Transverse colon (tissue), 4 donors: Measurements from ENCODE around the gene PCDHB7. TPM values are rescaled to one million over a fixed set of nuclear protein-coding genes. Genes with fewer than 3 reads are reported as not detected.
"Not testable (repeated sequence)": the region's sequence is repeated elsewhere in the genome, so short reads cannot be mapped to it uniquely, and the experiment has no call there.

Experiments
- DNase-seq: peaks from one replicate; pipeline ENCODE4 v3.0.0-alpha.2; 2019
- H3K27ac ChIP-seq, 4 donors: fragments of 200-600 bp; sonication (generic); 2 replicates each; pipeline ENCODE4 v1.5.1; 2016 to 2018; ENCODE audit warnings: inconsistent platforms in 4 of 4
- H3K27me3 ChIP-seq: fragments of 200-600 bp; sonication (generic); 2 replicates; pipeline ENCODE4 v1.5.1; 2017; ENCODE audit warnings: inconsistent platforms
- H3K36me3 ChIP-seq, 4 donors: fragments of 200-600 bp; sonication (generic); 2 replicates each; pipeline ENCODE4 v1.5.1; 2017 to 2019; ENCODE audit warnings: inconsistent platforms in 4 of 4
- H3K4me1 ChIP-seq, 4 donors: fragments of 200-600 bp; sonication (generic); 2 replicates each; pipeline ENCODE4 v1.5.1; 2017 to 2020; ENCODE audit warnings: inconsistent platforms in 4 of 4
- H3K4me3 ChIP-seq, 4 donors: fragments of 200-600 bp; sonication (generic); 1 replicate in 1 of 4; 2 replicates in 3 of 4; pipeline versions ENCODE4 v1.5.1 to v1.6.1; 2017 to 2019; ENCODE audit warnings: inconsistent platforms in 4 of 4
- H3K9me3 ChIP-seq, 2 donors: fragments of 200-600 bp; sonication (generic); 2 replicates each; pipeline ENCODE4 v1.5.1; 2017 to 2019; ENCODE audit warnings: inconsistent platforms in 2 of 2
- EP300 ChIP-seq: sonication (generic); formaldehyde crosslinking; IDR thresholded peaks from one replicate; pipeline ENCODE4 v1.6.1; 2017; ENCODE audit warnings: antibody characterized with exemption, low read depth
- POLR2A ChIP-seq: fragments of 450-650 bp; IDR thresholded peaks from one replicate; pipeline ENCODE4 v1.6.1; 2016; ENCODE audit warnings: antibody characterized with exemption, mild to moderate bottlenecking, moderate library complexity
- POLR2AphosphoS5 ChIP-seq, 3 donors: sonication (generic); formaldehyde crosslinking; IDR thresholded peaks; one replicate each; pipeline ENCODE4 v1.6.1; 2016; ENCODE audit warnings: antibody characterized with exemption in 3 of 3
- WGBS, 2 donors: methylation state at CpG; one replicate each; pipeline ENCODE4 v1.1.5; 2018; ENCODE audit warnings: low coverage in 1 of 2; 5-methylcytosine and 5-hydroxymethylcytosine counted together
- in situ Hi-C, 4 donors: fragments of 200-750 bp; cut with MboI; loops; one replicate each; pipeline versions ENCODE4 v1.15.0 to v1.15.1; 2017; ENCODE audit warnings: low sequenced_read_pairs in 3 of 4, low pct_ligation_motif_present in 1 of 4, low pct_unique_long_range_greater_than_20kb in 1 of 4
- intact Hi-C: fragments of 100-400 bp; cut with DNase I; formaldehyde crosslinking; loops from one replicate; pipeline ENCODE4 v1.15.1; 2023; ENCODE audit warnings: low total_unique reads
- total RNA-seq, 4 donors: library from RNA; depleted of rRNA; stranded (reverse); fragments of >200 nt; gene quantifications; one replicate each; pipeline ENCODE4 v1.1.0, GENCODE V29; 2016
- TF ChIP-seq, protein P1 (sequence below), 5 experiments: fragments of 200-600 bp in 3 of 5; fragments of 450-650 bp in 2 of 5; sonication (generic) in 3 of 5; IDR thresholded peaks; 1 replicate in 2 of 5; 2 replicates in 3 of 5; pipeline ENCODE4 v1.5.1; 2016 to 2017; ENCODE audit warnings: antibody characterized with exemption in 5 of 5, inconsistent platforms in 3 of 5, mild to moderate bottlenecking in 2 of 5, moderate library complexity in 1 of 5

Gene PCDHB7
- total RNA-seq, 4 donors from 2014 or later = 0.37 to 1.6 (median 0.67) TPM

DNA sequence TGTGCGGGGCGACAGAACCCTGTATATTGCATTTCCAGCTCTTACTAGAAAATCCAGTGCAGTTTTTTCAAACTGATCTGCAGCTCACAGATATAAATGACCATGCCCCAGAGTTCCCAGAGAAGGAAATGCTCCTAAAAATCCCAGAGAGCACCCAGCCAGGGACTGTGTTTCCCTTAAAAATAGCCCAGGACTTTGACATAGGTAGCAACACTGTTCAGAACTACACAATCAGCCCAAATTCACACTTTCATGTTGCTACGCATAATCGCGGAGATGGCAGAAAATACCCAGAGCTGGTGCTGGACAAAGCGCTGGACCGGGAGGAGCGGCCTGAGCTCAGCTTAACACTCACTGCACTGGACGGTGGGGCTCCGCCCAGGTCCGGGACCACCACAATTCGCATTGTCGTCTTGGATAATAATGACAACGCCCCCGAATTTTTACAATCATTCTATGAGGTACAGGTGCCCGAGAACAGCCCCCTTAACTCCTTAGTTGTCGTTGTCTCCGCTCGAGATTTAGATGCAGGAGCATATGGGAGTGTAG, 36.7 kb upstream of the PCDHB7 start:
- Histone ChIP-seq H3K36me3 (no peaks in the 10 kb centered on the region), H3K27ac (no peak overlapping the region), H3K9me3 (peaks cover 22 to 50% of the 10 kb centered on the region in 2 donors), H3K4me1 (no peaks in the 10 kb centered on the region), H3K4me3 (peak overlapping the region in 1 of 4 donors; percentile 18), H3K27me3 (no peaks in the 10 kb centered on the region)
- 73 to 84% methylated on average over 10 to 19 of the region's 19 CpGs for WGBS, 2 donors
- intact Hi-C loops (no loop called here), in situ Hi-C loops (no loop called here)
- TF ChIP-seq EP300 (no peak), POLR2A (no peak), POLR2AphosphoS5 (IDR thresholded peaks at IDR 0.05) (no peak)
- TF ChIP-seq, protein P1, sequence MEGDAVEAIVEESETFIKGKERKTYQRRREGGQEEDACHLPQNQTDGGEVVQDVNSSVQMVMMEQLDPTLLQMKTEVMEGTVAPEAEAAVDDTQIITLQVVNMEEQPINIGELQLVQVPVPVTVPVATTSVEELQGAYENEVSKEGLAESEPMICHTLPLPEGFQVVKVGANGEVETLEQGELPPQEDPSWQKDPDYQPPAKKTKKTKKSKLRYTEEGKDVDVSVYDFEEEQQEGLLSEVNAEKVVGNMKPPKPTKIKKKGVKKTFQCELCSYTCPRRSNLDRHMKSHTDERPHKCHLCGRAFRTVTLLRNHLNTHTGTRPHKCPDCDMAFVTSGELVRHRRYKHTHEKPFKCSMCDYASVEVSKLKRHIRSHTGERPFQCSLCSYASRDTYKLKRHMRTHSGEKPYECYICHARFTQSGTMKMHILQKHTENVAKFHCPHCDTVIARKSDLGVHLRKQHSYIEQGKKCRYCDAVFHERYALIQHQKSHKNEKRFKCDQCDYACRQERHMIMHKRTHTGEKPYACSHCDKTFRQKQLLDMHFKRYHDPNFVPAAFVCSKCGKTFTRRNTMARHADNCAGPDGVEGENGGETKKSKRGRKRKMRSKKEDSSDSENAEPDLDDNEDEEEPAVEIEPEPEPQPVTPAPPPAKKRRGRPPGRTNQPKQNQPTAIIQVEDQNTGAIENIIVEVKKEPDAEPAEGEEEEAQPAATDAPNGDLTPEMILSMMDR (IDR thresholded peaks at IDR 0.05) = no peak
- no peak for DNase-seq

DNA sequence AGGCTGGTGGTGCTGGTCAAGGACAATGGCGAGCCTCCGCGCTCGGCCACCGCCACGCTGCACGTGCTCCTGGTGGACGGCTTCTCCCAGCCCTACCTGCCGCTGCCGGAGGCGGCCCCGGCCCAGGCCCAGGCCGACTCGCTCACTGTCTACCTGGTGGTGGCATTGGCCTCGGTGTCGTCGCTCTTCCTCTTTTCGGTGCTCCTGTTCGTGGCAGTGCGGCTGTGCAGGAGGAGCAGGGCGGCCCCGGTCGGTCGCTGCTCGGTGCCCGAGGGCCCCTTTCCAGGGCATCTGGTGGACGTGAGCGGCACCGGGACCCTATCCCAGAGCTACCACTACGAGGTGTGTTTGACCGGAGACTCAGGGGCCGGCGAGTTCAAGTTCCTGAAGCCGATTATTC, 35.1 kb upstream of the PCDHB7 start:
- peaks cover 22 to 51% of the 10 kb centered on the region in 2 donors for H3K9me3 ChIP-seq
- DNase-seq, H3K27ac ChIP-seq, in situ Hi-C loops, H3K36me3 ChIP-seq, H3K4me1 ChIP-seq, H3K4me3 ChIP-seq, H3K27me3 ChIP-seq, intact Hi-C loops: not testable (repeated sequence)
- 72% methylated on average over 32 of the region's 34 CpGs; no CpG with 5 or more reads in 1 of the 2 donors for WGBS, 2 donors

DNA sequence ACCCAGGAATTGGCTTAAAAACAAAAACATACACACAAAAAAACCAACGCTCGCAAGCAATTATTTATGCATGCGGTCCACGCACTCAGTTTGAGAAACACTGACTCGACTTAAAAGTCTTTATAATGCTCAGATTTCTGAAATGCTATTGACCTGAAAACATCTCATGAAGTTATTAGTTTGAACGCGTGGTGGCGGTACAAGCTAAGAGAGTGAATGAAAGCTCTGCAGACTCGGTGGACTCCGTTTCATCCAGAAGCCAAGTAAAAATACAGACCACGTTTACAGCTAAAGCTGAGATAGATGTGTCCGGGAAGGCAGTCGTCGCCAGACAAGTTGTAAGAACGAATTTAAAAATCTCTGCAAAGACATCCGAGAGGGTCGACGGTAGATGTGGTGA, 22.6 kb upstream of the PCDHB7 start, which contains the start of gene PCDHB6:
Gene PCDHB6, plus strand, starts transcription at position 246 of the 400 bp plus-strand sequence. CDS start 201 bp downstream, outside the sequence.
- intact Hi-C loops = no loop called here

DNA sequence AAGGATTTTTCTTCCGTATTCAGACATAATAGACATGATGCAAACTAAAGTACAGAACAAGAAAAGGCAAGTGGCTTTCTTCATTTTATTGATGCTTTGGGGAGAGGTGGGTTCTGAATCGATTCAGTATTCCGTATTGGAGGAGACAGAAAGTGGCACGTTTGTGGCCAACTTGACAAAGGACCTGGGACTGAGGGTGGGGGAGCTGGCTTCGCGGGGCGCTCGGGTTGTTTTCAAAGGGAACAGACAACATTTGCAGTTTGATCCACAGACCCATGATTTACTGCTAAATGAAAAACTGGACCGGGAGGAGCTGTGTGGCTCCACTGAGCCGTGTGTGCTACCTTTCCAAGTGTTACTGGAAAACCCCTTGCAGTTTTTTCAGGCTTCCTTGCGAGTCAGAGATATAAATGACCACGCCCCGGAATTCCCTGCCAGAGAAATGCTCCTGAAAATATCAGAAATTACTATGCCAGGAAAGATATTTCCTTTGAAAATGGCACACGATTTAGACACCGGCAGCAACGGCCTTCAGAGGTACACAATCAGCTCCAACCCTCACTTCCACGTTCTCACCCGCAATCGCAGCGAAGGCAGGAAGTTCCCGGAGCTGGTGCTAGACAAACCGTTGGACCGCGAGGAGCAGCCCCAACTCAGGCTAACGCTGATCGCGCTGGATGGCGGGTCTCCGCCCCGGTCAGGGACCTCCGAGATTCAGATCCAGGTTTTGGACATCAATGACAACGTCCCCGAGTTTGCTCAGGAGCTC, 22.0 kb upstream of the PCDHB7 start:
- in situ Hi-C loops (no loop called here), intact Hi-C loops (no loop called here)
- Histone ChIP-seq H3K9me3 (peaks cover 15 to 34% of the 10 kb centered on the region in 2 donors), H3K27ac (no peak overlapping the region), H3K36me3 (no peaks in the 10 kb centered on the region), H3K27me3 (no peaks in the 10 kb centered on the region), H3K4me1 (no peaks in the 10 kb centered on the region), H3K4me3 (no peak overlapping the region)
- DNase-seq = no peak
- TF ChIP-seq EP300 = no peak
- TF ChIP-seq POLR2AphosphoS5 (IDR thresholded peaks at IDR 0.05) = no peak
- TF ChIP-seq POLR2A = no peak
- WGBS, 2 donors = 72 to 76% methylated on average over 3 to 33 of the region's 33 CpGs

More for the DNA sequence above, 22.6 kb upstream of the PCDHB7 start, which contains the start of gene PCDHB6:
- Histone ChIP-seq H3K27ac (no peak within 1 kb of the TSS), H3K27me3 (no peaks in the 10 kb centered on the region), H3K4me1 (no peaks in the 10 kb centered on the region), H3K4me3 (no peak within 1 kb of the TSS), H3K36me3 (no peaks in the 10 kb centered on the region), H3K9me3 (peaks cover 12 to 37% of the 10 kb centered on the region in 2 donors)
- in situ Hi-C loops = no loop called here
- DNase-seq = no peak
- TF ChIP-seq POLR2A (no peak), EP300 (no peak), POLR2AphosphoS5 (IDR thresholded peaks at IDR 0.05) (no peak)
- TF ChIP-seq, protein P1 (IDR thresholded peaks at IDR 0.05) = no peak
- WGBS, 2 donors = 39 to 40% methylated on average over 18 of the region's 18 CpGs

DNA sequence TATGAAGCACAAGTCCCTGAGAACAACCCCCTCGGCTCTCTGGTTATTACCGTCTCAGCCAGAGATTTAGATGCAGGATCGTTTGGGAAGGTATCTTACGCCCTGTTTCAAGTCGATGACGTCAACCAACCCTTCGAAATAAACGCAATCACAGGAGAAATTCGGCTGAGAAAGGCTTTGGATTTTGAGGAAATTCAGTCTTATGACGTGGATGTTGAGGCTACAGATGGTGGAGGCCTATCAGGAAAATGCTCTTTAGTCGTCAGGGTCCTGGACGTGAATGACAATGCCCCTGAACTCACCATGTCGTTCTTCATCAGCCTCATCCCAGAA, 21.5 kb upstream of the PCDHB7 start:
- WGBS, 2 donors = 59% methylated on average over 13 of the region's 13 CpGs; no CpG with 5 or more reads in 1 of the 2 donors
- intact Hi-C loops = no loop called here
- no peak for TF ChIP-seq POLR2AphosphoS5 (IDR thresholded peaks at IDR 0.05)
- no peak for TF ChIP-seq EP300
- no peak for TF ChIP-seq POLR2A
- TF ChIP-seq, protein P1 (IDR thresholded peaks at IDR 0.05) = no peak
- no peaks in the 10 kb centered on the region for H3K4me1 ChIP-seq
- no peaks in the 10 kb centered on the region for H3K27me3 ChIP-seq
- no peaks in the 10 kb centered on the region for H3K36me3 ChIP-seq
- no peak for DNase-seq
- no peak overlapping the region for H3K27ac ChIP-seq
- peaks cover 15 to 34% of the 10 kb centered on the region in 2 donors for H3K9me3 ChIP-seq
- in situ Hi-C loops = no loop called here
- H3K4me3 ChIP-seq = no peak overlapping the region

DNA sequence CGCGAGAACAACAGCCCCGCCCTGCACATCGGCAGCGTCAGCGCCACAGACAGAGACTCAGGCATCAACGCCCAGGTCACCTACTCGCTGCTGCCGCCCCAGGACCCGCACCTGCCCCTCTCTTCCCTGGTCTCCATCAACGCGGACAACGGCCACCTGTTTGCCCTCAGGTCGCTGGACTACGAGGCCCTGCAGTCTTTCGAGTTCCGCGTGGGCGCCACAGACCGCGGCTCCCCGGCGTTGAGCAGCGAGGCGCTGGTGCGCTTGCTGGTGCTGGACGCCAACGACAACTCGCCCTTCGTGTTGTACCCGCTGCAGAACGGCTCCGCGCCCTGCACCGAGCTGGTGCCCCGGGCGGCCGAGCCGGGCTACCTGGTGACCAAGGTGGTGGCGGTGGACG, 20.8 kb upstream of the PCDHB7 start:
- H3K27me3 ChIP-seq, DNase-seq, intact Hi-C loops, H3K36me3 ChIP-seq, in situ Hi-C loops, H3K4me1 ChIP-seq, H3K4me3 ChIP-seq, H3K27ac ChIP-seq: not testable (repeated sequence)
- peaks cover 18 to 39% of the 10 kb centered on the region in 2 donors for H3K9me3 ChIP-seq
- 67% methylated on average over 32 of the region's 41 CpGs; no CpG with 5 or more reads in 1 of the 2 donors for WGBS, 2 donors

DNA sequence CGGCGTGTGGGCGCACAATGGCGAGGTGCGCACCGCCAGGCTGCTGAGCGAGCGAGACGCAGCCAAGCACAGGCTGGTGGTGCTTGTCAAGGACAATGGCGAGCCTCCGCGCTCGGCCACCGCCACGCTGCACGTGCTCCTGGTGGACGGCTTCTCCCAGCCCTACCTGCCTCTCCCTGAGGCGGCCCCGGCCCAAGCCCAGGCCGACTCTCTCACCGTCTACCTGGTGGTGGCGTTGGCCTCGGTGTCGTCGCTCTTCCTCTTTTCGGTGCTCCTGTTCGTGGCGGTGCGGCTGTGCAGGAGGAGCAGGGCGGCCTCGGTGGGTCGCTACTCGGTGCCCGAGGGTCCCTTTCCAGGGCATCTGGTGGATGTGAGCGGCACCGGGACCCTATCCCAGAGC, 20.3 kb upstream of the PCDHB7 start:
- H3K9me3 ChIP-seq = peaks cover 21 to 43% of the 10 kb centered on the region in 2 donors
- H3K36me3 ChIP-seq, in situ Hi-C loops, H3K4me3 ChIP-seq, H3K4me1 ChIP-seq, H3K27me3 ChIP-seq, intact Hi-C loops, H3K27ac ChIP-seq, DNase-seq: not testable (repeated sequence)
- WGBS, 2 donors = 72% methylated on average over 19 of the region's 36 CpGs; no CpG with 5 or more reads in 1 of the 2 donors
